HG03460 (cell line): ENCODE data around the gene PRR5L.

Source experiments
- ATAC-seq: cut with Tn5 transposase; IDR thresholded peaks from one replicate; pipeline ENCODE4 v1.9.1; 2021; ENCODE audit not compliant: unreplicated experiment

Gene PRR5L

DNA sequence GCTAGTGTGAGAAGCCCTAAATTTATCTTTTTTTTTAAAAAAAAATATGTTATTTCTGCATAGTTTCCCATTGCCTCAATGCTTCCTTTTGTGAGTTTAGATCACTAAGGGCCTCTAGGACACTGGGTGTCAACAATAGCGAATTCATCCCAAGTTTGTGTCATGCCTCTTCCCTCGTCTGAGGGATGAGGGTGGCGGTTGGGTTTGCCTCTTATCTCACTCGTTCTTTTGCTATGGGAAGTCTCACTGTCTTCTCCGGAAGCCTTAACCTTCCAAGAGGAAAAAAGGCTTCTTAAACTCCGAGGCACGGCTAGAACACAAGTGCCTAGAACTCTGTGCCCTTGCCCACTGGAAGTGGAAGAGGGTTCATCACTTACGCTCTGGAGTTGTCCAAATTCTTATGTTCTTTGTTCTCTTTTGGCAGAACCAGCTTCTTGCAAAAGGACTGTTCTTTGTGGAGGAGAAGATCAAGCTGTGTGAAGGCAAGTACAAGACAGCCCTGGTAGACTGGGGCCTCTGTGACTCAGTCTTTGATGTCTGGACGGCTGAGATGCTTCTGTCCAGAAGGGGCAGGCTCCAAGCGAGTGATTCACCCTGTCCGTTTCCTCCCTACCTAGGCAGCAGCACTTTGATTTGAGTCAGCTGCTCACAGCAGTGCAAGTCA, 135.5 kb downstream of the PRR5L start:
- no peak for ATAC-seq

DNA sequence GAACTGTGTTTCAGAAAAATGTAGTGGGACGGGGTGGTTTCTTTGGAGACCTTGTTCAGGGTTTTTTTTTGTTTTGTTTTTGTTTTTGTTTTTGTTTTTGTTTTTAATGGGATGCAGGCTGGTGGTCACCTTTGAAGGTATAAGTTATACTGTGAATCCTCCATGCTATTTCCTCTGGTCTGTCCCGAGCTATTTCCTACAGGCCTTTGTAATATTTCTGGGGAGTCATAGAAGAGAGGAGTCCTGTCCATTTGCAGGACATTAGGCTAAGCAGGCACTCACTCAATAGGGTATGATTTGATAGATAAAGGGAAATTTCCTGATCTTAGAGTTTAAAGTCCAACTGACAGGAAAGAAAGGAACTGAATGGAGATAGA, 136.0 kb downstream of the PRR5L start:
- ATAC-seq: no peak

DNA sequence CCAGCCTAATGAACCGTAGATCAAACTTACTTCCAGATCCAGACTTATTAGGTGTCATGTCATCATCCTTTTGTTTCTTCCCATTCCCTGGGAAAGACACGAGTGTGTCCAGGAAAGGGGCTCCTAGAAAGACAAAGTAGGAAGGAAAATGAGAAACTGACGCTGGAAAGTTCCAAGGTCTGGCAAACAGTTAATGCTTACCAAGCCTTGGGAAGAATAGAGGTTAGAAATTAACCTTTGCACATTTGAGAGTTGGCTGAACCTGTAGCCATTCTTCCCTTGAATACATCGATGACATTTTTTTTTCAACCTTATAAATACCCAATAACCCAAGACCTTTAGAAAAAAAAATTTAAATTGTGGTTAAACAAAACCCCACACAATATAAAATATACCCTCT, 136.7 kb downstream of the PRR5L start:
- ATAC-seq: no peak

DNA sequence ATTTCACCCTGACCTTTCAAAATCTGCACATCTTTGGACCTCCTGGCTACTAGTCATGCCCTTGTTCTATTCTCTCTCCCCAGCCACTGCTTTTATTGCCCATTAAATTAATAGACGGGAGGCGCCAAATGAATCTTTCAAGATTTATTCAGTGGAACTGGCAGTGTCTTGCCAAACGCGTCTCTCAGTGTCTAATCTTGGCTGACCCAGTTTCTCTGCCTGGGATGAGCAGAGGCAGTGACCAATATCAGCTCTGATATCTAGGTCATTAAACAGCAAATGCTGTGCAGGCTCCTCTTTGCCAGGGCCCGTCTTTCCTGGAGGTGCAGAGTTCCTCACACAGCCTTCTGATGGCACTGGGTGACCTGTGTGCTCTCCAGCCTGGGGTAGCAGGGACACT, 140.0 kb downstream of the PRR5L start:
- ATAC-seq: no peak

DNA sequence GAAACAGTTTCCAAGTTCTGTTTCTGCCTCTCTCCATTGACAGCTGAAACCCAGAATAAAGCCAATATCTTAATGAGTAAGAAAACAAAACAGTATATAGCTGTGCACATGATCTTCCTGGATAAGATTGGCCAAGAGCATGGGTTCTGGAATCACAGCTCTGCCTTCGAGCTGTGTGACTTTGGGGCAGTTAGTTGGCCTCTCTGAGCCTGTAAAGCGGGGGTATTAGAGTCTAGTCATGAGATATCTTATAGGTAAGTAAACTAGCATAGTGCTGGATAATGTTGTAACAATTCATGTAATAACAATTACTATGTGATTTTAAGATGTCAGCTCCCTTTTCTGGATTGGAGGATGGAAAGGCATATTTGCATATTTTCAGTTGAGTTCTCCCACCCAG, 140.5 kb downstream of the PRR5L start:
- ATAC-seq: no peak

DNA sequence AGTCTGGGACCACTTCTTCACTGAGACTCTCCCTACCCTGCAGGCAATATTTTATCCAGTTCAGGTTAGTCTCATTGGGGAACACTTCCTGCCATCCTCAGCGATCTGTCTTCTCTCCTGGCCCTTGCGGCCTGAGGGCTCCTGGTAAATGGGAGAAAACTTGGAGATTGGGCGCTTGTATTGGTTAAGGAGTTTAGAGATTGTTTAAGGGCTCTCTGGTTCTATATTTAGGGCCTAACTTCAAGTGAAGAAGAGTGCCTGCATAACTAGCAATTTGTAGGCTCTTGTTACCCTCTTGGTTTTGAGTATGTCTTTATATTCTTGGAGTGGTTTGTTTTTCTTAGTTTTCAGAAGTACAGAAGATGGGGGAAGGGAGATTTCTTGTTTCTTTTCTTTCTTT, 141.3 kb downstream of the PRR5L start:
- no peak for ATAC-seq

DNA sequence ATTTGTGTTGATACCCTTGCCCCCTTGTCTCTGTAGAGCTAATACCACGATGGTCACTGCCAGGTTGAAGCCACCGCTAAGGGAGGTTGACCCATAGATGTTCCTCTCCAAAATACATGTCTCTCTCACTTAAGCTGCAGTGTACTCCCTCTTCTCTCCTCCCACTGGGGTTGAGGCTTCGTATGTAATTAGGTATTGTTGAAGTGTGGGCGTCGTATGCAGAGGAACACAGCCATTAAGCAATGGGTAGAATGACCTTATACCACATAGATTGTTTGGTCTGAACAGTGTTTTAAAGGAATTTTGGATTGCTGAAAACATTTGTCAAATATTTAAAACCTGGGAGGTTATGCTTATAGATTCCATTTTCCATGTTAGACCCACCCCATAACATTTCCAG, 142.0 kb downstream of the PRR5L start:
- no peak for ATAC-seq

DNA sequence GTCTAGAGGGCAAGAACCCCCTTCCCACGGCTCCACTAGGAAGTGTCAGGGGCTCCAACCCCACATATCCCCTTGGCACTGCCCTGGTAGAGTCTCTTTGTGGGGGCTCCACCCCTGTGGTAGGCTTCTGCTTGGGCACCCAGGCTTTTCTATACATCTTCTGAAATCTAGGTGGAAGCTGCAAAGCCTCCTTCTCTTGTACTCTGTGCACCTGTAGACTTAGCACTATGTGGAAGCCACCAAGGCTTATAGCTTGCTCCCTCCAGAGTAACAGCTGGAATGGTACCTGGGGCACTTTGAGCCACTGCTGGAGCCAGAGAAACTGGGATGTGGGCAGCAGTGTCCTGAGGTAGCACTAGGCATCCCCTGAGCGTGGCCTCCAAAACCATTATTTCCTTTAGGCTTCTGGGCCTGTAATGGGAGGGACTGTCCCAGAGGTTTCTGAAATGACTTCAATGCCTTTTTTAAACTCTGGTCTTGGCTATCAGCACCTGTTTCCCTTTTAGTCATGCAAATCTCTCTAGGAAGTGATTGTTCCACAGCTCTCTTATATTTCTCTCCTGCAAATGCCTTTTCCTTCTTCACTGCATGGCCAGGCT, 145.6 kb downstream of the PRR5L start:
- ATAC-seq: peak; percentile 94

DNA sequence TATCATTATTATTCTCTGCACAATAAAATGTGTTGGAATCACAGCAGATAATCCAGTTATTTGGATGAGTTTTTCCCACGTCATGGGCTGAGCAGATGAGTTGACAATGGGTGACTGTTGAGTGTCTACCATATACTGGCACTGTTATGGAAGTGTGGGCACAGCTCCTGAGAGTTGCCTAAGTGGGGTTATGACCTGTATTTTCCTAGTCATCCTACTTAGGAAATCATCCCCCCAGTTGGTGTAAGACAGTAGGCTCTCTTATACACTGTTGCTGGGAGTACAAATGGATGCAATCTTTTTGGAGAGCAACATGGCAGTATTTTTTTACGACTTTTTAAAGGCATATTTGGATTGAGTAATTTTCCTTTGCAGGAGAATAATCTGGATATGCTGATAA, 147.6 kb downstream of the PRR5L start:
- no peak for ATAC-seq

DNA sequence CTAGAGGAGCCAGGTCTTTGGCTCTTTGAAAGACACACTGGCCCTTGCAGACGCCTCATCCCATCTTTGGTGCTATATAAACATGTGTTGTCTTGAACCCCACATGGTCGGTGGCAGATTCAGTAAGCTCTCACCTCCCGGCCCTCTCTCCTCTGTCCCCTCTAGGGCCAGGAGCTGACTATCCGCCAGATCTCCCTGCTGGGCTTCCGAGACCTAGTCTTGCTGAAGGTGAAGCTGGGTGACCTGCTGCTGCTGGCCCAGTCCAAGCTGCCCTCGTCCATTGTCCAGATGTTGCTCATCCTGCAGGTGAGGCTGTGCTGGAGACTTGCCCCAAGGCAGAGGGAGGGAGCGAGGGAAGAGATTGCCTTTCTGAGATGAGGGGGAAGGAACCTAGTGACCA, 150.0 kb downstream of the PRR5L start:
- no peak for ATAC-seq

DNA sequence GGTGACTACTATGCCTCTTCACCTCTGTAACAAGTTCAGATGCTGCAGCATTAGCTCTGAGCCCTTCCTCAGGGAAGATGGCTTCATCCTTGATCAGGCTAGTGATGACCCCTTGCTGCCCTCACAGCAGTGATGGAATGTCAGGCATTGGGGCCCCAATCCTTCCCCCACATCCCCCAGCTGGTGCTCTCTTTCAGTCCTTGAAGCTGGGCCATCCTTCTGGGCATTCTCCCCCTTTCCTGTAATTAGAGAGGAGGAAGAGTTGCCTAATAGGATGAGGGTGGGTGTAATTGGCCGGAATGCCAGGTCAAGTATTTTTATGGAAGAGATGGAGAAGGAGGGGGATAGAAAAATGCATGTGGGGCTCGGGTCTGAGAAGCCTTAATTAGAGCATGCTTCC, 151.4 kb downstream of the PRR5L start:
- no peak for ATAC-seq

DNA sequence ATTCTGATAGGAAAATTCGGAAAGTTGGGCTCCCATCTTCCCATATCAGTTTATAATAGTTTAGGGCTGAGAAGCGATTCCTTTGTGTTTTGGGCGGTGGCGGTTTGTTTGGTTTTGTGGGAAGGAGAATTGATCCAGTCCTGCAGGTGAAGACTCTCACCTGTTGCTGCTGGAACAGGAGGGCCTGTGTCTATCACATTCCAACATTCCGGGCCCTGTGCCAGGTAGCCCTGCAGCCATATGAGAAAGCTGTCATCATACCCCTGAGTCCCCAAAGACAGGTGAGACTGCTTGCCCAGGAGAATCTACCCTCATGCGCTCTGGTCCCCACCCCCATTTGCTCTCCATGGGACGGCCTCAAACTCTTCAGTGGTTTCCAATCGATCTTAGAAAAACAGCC, 151.9 kb downstream of the PRR5L start:
- no peak for ATAC-seq

DNA sequence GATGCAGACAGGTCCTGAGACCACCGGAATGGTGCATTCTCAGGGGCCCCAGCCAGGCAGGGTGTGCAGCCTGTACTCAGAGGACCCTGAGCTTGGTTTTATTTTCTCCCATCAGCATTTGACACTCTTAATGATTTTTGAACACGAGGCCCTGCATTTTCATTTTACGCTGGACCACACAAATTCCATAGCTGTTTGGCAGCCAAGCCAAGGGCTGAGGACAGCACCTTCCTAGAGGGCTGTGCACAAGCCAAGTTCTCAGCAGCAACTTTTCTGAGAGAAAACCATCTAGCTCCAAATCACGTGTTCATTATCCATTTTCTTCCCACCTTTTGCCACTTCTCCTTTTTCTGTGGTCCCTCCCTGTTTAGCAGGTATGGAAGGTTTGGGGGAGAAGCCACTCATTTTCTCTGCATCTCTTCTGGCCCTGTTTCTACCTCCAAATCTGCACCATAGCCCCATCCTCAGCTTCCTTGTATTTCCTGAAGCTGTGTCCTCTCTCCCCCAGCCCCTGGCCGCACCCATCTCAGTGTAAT, 153.5 kb downstream of the PRR5L start:
- ATAC-seq: no peak

DNA sequence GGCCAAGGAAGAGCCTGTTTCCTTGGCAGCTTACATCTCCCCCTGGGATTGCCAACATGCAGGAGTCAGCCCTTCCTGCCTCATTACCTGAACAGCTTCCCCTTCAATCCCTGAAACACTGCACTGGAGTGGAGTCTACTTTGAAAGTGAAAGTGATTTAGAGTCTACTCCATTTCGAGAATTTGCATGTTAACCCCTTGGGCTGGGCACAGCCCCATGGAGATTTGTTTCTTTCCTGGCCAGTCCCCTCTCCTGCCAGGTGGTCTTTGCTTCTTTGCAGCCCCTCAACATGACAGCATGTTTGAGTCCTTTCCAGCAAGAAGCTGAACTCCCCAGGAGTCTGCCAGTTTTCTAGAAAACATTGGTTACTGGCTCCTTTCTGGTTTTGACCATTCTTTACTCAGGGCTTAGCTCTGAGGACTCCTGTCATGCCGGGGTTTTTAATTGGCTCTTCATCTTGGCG, 154.1 kb downstream of the PRR5L start:
- no peak for ATAC-seq

DNA sequence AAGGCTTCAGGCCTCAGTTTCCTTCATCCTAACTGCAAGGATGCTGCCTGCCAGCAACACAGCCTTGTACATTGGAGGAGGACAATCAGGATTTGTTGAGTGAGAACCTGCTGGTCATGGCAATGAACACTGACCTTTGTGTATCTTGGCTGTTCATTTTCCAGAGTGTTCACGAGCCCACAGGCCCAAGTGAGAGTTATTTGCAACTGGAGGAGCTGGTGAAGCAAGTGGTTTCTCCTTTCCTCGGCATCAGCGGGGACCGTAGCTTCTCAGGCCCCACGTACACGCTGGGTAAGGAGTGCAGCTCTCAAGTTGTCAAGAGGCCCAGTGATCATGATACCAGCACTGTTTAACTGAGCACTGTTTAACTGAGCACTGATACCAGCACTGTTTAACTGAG, 155.0 kb downstream of the PRR5L start:
- no peak for ATAC-seq

DNA sequence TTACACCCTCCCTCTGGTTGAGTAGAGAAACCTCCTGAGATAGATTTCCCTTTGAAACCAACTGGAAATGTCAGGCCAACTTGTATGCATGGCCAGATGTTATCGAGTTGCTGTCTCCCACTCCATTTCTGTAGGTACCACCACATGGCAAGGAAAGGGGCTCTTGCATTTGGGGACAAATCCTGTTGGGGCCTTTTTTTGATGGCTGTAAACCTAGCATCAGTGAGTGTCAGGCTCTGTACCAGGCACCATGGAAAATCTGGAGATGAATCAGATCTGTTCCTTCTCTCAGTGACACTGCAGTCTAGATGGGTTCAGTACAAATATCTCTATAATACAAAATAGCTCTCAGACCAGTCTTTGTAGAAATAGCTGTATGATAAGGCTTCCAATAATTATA, 155.6 kb downstream of the PRR5L start:
- ATAC-seq: no peak

DNA sequence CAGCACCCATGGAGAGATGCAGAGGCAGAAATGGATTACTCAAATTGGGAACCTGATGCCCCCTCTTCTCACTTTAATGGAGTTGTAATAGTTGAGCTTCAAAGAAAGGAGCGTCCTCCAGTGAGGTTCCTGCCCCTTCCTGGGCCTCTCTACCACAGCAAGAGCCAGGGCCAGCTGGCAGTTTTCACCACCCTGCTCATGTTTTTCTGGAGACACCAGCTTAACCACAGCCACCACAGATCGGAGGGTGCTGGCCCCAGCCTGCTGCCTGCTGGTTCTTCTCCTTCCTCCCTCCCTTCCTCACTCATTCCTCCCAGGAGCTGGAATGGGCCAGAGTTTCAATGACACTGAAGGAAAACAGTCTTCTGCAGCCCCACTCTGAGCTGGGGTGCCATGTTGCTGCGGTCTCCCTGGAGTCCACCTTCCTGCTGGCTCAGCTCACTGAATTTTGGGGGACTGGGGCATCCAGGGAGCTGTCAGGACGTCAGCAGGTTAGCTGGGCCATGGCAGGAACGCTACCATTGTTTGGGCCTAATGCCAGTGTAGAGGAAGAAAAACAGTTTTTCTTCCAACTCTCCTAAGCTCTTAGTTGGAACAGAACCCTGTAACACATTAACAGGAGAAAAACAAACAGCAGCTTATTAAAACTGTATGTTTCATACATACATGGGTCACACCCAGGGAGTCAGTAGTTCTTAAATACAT, 156.3 kb downstream of the PRR5L start:
- ATAC-seq: no peak

DNA sequence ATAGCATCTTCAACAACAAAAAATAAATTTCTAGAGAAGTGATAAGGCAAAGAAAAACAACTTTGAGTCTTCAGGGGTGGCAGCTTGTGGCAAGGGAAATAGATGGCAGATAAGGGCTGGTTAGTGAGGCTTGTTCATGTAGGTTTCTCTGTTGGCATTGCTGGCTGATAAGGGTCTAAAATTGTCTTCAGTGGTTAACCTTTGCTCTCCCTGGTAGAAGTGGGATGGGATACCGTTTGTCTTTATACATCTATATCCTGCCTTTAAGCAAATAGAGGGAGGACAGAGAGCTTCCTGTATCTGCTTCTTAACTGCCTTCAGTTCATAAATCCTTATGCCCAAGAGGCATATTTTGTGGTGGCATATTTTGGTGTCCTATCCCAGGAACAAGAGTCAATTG, 156.9 kb downstream of the PRR5L start:
- ATAC-seq: no peak

DNA sequence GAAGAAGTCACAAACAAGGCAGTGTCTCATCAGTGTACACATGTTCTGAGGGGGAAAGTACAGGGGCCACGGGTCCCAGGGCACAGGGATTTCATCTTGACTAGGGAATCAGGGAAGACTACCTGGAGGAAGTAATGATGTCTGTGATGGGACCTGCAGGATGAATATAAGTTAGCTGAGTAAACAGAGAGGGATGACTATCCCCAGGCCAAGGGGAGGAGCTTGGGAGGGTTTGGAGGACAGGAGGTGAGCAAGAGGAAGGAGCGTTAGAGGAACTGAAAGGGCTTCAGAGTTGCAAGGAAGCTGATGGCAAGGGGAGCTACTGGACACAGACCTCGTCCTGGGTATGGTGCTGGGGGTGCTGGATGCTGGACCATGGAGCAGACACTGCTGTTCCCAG, 157.6 kb downstream of the PRR5L start:
- ATAC-seq: no peak

DNA sequence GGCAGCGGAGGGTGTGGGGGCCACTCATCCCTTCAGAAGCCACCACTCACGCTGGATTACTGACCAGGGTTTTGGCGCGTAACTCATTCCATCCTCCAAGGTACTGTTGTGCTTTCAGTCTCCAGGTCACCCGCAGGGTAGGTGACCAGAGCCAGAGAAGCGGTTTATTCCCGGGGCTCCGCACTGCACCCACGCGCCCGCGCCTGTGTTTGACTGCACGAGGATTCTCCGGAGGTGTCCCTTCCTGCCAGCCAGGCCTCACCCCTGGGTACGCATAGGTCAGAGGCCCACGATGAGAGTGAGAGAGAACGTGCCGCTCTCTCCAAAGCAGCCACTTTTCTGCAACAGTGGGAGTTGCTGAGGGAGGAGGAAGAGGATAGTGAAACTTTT, 158.5 kb downstream of the PRR5L start:
- ATAC-seq: no peak

DNA sequence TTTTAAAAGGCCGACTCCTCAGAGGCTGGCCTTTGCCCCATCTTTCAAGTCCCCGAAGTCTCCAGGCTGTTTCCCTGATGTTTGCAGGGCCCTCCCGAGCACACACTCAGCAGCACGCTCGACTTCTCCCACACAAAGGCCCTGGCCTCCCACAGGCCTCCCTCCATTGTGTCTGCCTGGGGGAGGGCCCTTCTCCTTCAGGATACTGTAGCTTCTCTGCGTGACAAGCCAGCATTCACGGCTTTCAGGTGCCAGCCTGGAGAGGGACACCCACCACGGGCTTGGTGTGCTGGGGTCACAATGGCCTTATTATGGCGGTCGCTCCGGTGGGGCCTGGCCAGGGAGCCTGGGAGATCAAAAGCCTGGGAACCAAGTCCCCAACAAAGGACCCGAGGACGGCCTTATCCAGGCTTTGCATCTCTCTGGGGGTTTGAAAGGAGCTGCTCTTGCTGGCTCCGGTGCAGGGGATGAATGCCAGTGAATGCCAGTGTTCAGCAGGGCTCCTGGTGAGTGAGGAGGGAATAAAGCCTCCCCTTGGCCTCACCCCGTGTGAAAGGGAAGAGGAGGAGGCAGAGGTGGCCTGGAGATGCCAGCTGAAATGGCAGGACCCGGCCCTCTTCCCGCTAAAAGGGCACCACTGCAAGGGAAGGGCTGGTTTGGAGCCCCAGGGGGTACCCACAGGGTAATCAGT, 159.0 kb downstream of the PRR5L start:
- ATAC-seq: no peak

DNA sequence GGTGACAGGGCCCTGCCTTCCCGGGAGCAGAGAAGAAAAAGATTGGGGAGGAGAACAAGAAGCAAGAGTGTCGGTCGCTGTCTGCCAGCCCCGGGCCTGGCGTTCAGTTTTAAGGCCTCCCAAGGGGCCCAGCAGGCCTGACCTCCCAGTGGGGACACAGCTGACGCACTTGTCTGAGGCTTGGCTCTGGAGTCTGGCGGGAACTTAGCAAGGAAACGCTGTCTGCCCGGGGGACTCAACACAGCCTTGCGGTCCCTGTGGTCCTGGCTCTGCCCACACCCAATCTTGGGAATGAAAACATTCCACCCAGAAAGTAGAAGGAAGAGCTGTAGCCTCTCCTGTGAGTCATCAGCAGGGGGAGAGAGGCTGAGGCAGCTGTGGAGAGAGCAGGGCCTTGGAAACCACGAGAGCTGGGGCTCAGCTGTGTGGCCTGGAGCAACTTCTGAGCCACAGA, 159.6 kb downstream of the PRR5L start:
- no peak for ATAC-seq
